ENCODE results near the gene NADK2. TPM values are rescaled to one million over a fixed set of nuclear protein-coding genes. Genes with fewer than 3 reads are reported as not detected.

The NADK2 gene
- total RNA-seq, 1 experiment from 2014 or later: 12.2 TPM

- H3K9me3 Mint-ChIP-seq: no peaks in the 10 kb centered on the region
- WGBS (ENCODE audit: extremely low coverage, insufficient read length, low lambda C conversion rate): no CpG with 5 or more reads among the region's 2 CpGs
- H2AK5ac ChIP-seq (ENCODE audit: insufficient read length, low read length): no peak overlapping the region
These were observed 36.4 kb downstream of the NADK2 start for GRCh38 chr5:36205329-36205728.

More at GRCh38 chr5:36205329-36205728, 36.4 kb downstream of the NADK2 start:
- Histone ChIP-seq H3K23ac (ENCODE audit: insufficient read length, low read depth, low read length) (no peak overlapping the region), H3K18ac (ENCODE audit: insufficient read length, low read depth, low read length) (no peak overlapping the region), H4K8ac (replicated peaks; ENCODE audit: insufficient read length, low read depth, low read length) (no peak overlapping the region), H3K4me1 (ENCODE audit: insufficient read depth, low read length) (no peaks in the 10 kb centered on the region), H3K56ac (ENCODE audit: insufficient read length, low read depth, low read length) (no peak overlapping the region), H2BK20ac (ENCODE audit: low read depth, low read length, poor library complexity, severe bottlenecking) (no peak overlapping the region), H2BK120ac (ENCODE audit: low read depth, low read length, poor library complexity, severe bottlenecking) (no peak overlapping the region), H3K27me3 (ENCODE audit: insufficient read depth, low read length) (no peaks in the 10 kb centered on the region), H3K9me3 (ENCODE audit: control insufficient read depth, low read depth, low read length) (no peaks in the 10 kb centered on the region), H2BK15ac (ENCODE audit: low read depth, low read length) (no peak overlapping the region), H3K4ac (ENCODE audit: low read depth, low read length) (no peak overlapping the region), H2AFZ (ENCODE audit: low read length) (no peak overlapping the region), H2BK12ac (ENCODE audit: insufficient read length, low read depth, low read length) (no peak overlapping the region), H3K23me2 (ENCODE audit: insufficient read length, low read depth, low read length, poor library complexity, severe bottlenecking) (no peaks in the 10 kb centered on the region), H4K91ac (ENCODE audit: insufficient read length, low read depth, low read length) (no peak overlapping the region), H3K4me2 (ENCODE audit: insufficient read depth, insufficient read length, low read length) (no peak overlapping the region), H3K27ac (ENCODE audit: insufficient read length, low read depth, low read length) (no peak overlapping the region), H3K14ac (ENCODE audit: insufficient read depth, low read length) (no peak overlapping the region), H4K5ac (ENCODE audit: insufficient read length, low read depth, low read length) (no peak overlapping the region), H2BK5ac (ENCODE audit: insufficient read length, low read length) (no peak overlapping the region), H3K79me2 (ENCODE audit: insufficient read depth, low read length) (no peaks in the 10 kb centered on the region), H3K9ac (ENCODE audit: extremely low read depth, insufficient read length, low read length) (no peak overlapping the region), H3T11ph (ENCODE audit: low read length) (no peak overlapping the region), H3K79me1 (ENCODE audit: insufficient read depth, low read depth, low read length, poor library complexity, severe bottlenecking) (no peaks in the 10 kb centered on the region), H4K20me1 (ENCODE audit: control insufficient read depth, insufficient read depth, insufficient read length) (no peaks in the 10 kb centered on the region)
- TF ChIP-seq CTCF (conservative IDR thresholded peaks at IDR 0.05): no peak
- no peak for DNase-seq
- no peak overlapping the region for H3K27ac Mint-ChIP-seq
- peaks cover 0 to 9% (median 6%) of the 10 kb centered on the region in 3 experiments; a peak in 5 of 7 replicates for H3K36me3 Mint-ChIP-seq (ENCODE audit: insufficient read depth in 1 of 3, low read depth in 3 of 3)
- no peak overlapping the region for H3K4me3 Mint-ChIP-seq
- H3K27me3 Mint-ChIP-seq (ENCODE audit: low read depth): no peaks in the 10 kb centered on the region
- H3K4me1 Mint-ChIP-seq: no peaks in the 10 kb centered on the region
